ENCODE data around the gene MYH3.

MYH3 gene

GRCh38 chr17:10613775-10614513 is 43.2 kb downstream of the MYH3 start:
- DNase-seq: peak; percentile 66

DNA sequence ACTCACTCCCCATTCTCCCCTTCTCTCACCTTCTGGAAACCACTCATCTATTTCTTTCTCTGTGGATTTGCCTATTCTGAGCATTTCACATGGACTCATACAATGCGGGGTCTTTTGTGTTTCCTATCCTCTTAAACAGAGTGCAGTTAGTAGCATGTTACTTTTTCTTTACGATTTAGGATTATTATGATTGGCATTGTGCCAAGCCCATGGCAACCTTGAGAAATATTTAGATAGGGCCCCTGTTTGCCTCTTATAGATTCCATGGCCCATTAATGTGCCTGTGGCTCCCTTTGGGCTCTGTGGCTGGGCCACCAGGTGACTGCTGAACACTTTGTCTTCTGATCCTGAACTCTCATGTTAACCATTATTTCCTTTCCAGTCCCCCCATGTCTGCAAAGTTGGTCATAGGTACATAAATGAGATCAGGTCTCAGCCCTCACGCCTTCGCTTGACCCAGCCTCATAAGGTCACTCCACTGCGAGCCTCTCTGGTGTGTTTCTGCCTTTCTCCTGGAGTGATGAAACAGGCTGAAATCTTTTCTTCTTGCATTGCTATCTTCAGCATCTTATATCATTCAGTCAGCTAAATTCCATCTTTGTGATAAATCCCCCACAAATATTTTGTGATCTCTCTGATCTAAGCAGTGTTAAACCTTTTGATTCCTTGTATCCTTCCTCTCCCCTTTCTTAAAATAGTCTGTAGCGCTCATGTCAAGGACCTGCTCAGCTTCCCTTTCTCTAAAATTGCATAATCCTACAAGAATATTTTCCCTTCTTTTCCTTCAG is 44.0 kb downstream of the MYH3 start:
- DNase-seq: peak; percentile 82

- no peak for DNase-seq
These were observed 46.2 kb downstream of the MYH3 start for GRCh38 chr17:10610884-10611283.

DNA sequence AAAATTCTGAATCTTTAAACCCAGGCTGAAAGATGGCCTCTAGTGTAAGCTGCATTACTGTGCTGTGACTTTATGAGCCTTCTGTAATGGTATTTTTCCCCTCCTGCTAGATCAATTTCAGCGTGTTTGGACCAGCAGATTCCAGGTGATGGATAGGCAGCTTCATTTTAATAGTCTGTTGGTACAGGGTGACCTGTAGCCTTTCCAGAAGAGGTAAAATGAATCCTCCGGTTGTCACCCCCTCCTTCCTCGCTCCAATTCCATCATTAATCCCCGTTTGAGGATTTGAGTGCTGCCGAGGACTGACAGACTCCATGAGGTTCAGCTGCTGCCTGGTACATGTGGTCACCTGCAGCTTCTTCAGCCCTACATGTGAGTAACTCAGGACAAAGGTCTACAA is 48.9 kb downstream of the MYH3 start:
- DNase-seq: no peak

DNA sequence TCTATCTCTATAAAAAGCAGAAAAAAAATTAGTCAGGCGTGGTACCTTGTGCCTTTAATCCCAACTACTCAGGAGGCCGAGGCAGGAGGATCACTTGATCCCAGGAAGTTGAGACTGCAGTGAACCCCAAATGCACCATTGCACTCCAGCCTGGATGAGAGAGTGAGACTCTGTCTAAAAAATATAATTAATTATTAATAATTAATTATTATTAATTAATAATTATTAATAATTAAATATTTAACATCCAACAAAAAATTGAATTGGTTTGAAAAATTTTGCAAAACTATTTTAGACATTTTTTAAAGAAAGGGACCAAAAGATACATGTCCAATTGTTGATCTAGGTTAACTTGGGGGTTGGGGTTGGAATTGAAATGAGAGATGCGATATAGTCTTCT is 51.0 kb downstream of the MYH3 start:
- DNase-seq: no peak

GRCh38 chr17:10605221-10605783 is 51.8 kb downstream of the MYH3 start:
- no peak for DNase-seq

GRCh38 chr17:10604521-10604920 is 52.6 kb downstream of the MYH3 start:
- DNase-seq: no peak

DNA sequence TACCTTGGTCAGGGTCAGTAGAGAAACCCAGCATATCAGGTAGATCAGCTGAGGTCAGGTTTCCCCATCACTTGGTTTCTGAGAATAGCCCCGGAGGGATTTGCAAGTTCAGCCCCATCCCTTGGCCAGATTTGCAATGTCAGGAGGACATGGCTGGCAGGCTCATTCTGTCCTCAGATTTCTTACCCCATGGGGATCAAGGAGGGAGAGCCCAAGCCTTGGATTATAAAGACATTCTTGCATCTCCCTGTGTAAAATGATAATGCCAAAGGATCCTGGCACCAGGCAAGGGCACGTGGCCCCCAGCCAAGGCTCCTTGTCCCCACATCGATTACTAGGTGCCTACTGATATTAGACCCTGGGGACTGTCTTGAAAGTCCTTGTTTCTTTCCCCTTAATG is 53.2 kb downstream of the MYH3 start:
- no peak for DNase-seq

GRCh38 chr17:10600571-10600970 is 56.5 kb downstream of the MYH3 start:
- DNase-seq: peak; percentile 84

DNA sequence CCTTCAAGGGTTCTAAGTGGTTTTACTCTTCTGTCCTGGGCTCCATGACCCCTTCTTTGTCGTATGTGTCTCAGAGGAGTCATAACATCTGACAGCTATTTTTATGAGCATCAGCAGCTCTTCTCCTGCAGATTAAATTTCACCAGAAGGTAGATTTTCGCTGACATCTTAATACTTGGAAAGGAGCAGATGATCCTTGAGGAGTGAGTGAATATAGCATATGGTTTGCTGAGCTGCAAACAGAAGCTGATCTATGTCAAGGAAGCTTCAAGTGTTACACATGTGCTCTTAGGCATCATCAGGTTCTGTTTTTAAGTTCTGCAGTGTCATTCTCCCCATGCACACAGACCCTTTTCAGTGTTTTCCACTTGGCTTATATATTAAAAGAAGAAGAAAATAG is 58.5 kb downstream of the MYH3 start:
- DNase-seq: no peak

DNA sequence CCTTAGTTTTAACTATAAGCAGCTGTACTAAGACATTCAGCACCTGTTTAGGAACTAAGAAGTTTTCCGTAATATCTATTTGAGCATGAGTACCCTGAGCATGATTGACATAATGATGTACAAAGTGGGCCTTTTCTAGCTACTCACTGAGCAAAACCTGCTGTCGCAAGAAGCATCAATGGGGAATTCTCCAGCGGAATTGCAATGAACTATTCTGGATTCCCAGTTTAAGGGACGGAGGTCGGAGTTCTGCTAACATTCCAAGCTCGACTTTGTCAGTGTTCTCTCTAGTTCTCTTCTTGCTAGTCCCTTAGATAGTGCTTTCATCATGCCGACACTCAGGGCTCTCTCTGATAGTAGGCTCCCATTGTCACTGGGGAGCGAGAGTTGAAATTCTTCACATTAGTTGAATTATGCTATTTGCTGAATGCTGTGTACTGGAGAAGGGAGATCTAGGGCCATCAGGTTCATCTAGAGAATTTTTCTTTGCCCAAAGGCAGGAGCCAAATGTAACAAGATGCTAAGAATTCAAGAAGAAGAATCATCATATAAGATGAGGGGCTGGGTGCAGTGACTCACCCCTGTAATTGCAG is 67.5 kb downstream of the MYH3 start:
- DNase-seq: no peak

DNA sequence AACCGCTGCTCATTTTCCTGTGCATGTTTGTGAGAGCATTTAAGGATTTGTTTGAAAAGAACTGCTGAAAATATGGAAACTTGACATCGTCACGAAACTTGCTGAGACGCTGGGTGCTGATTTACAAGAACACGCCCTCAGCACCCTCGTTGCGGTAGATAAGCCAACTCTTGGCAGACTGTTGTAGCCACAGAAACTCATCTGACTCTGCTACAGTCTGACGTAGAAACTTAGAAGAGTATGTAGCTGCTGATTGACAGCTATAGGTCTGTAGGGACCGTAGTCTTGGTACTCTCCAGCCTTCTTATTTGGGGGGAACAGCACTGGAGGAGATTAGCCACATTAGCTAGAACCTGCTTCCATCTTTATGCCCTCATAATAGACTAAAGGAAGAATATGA is 71.6 kb downstream of the MYH3 start:
- DNase-seq: no peak

DNA sequence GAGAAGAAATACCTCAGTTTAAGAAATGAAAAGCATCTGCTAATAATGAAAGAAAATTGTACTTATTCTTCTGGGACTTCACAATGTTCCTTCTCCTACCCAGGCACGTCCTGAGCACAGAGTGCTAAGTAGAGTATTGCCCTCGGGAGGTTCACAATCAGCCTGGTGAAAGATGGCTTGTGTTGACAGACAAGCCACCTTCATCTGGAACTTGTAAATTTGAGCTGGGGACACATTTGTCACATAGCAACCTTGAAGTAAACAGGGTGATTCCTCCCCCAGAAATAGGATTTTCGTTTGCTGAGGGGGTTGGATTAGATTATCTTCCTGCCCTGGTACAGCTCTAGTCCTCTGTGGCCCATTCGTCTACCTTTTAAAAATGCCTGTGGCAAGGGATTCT is 73.3 kb downstream of the MYH3 start:
- DNase-seq: no peak

DNA sequence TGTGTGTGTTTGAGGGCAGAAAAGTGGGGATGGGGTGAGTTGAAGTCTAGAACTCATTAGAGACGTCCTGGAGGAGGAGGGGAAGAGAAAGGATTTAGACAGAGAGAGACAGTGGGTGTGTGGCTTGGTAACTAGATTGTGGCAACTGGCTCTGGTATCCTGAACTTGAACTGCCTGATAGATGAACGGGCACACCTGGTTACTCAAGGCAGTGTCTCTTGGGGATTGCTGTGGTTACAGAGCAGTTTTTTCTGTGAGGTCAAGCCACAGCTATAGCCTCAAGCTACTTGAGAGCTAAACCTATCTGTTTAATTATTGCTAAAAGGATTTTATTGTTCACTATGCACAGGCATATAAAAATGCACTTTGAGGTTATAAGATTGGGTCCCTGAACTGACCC is 77.8 kb downstream of the MYH3 start:
- no peak for DNase-seq

All from fibroblast of skin of back (primary cell).